HG03469 (cell line): ENCODE data around the gene DYNC1LI1.
"Not testable (repeated sequence)": the region's sequence is repeated elsewhere in the genome, so short reads cannot be mapped to it uniquely, and the experiment has no call there.

Experiments used
- ATAC-seq: cut with Tn5 transposase; IDR thresholded peaks from one replicate; pipeline ENCODE4 v1.9.1; 2021; ENCODE audit warnings: mild to moderate bottlenecking, moderate library complexity, moderate number of reproducible peaks; ENCODE audit not compliant: unreplicated experiment

Gene DYNC1LI1

GRCh38 chr3:32584660-32585059 lies 14.0 kb upstream of the DYNC1LI1 start:
- ATAC-seq: no peak

- no peak for ATAC-seq
Observed at GRCh38 chr3:32583708-32584107, 13.1 kb upstream of the DYNC1LI1 start.

- not testable (repeated sequence) for ATAC-seq
Observed at GRCh38 chr3:32578669-32579068, 8.0 kb upstream of the DYNC1LI1 start.

- peak; percentile 87 for ATAC-seq
Observed at GRCh38 chr3:32577581-32578556, 7.2 kb upstream of the DYNC1LI1 start.

GRCh38 chr3:32577174-32577573 lies 6.5 kb upstream of the DYNC1LI1 start:
- ATAC-seq: no peak

GRCh38 chr3:32575451-32576113 lies 4.9 kb upstream of the DYNC1LI1 start:
- no peak for ATAC-seq

- no peak for ATAC-seq
Observed at GRCh38 chr3:32571192-32571485, 481 bp upstream of the DYNC1LI1 start.

- peak; percentile 21 for ATAC-seq
Observed at GRCh38 chr3:32569540-32570420, 878 bp downstream of the DYNC1LI1 start.

- ATAC-seq: no peak
Observed at GRCh38 chr3:32568953-32569352, 1.7 kb downstream of the DYNC1LI1 start.

GRCh38 chr3:32564195-32564594 lies 6.5 kb downstream of the DYNC1LI1 start:
- no peak for ATAC-seq

- no peak for ATAC-seq
Observed at GRCh38 chr3:32562640-32563039, 8.0 kb downstream of the DYNC1LI1 start.

GRCh38 chr3:32557640-32558352 lies 12.9 kb downstream of the DYNC1LI1 start:
- no peak for ATAC-seq

- no peak for ATAC-seq
Observed at GRCh38 chr3:32556332-32556731, 14.3 kb downstream of the DYNC1LI1 start.

- ATAC-seq: no peak
Observed at GRCh38 chr3:32553973-32554372, 16.7 kb downstream of the DYNC1LI1 start.

- peak; percentile 54 for ATAC-seq
Observed at GRCh38 chr3:32553459-32553858, 17.2 kb downstream of the DYNC1LI1 start.

- ATAC-seq: no peak
Observed at GRCh38 chr3:32552013-32552412, 18.6 kb downstream of the DYNC1LI1 start.

GRCh38 chr3:32551496-32551895 lies 19.2 kb downstream of the DYNC1LI1 start:
- no peak for ATAC-seq

- no peak for ATAC-seq
Observed at GRCh38 chr3:32551087-32551486, 19.6 kb downstream of the DYNC1LI1 start.

GRCh38 chr3:32545305-32545704 lies 25.4 kb downstream of the DYNC1LI1 start:
- no peak for ATAC-seq

GRCh38 chr3:32544894-32545293 lies 25.8 kb downstream of the DYNC1LI1 start:
- no peak for ATAC-seq

GRCh38 chr3:32542807-32543206 lies 27.9 kb downstream of the DYNC1LI1 start:
- ATAC-seq: no peak
